ENCODE results near the gene TCF19. TPM values are rescaled to one million over a fixed set of nuclear protein-coding genes. Genes with fewer than 3 reads are reported as not detected.

The TCF19 gene
- total and polyA plus RNA-seq, 2 donors (not counting 1 experiment from before 2014, with no cell fraction given) = 7.2 to 8.4 TPM

DNA sequence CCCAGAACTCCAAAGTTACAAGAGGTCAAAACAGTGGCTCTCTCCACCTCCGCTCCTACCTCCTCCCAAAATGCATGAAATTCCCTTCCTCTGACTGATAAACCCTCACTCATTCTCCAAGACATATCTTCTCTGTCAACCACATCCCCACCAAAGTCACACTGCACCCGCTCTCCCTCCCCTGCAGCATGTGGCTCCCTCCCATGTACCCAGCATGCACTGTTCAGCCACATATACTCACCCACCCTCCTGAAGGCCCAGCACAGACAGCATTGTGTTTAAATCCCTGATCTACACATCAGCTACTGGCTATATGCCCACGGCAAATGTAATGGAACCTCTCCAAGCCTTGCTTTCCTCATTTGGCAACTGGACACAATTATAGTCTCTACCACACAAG, 17.6 kb downstream of the TCF19 start:
- DNase-seq (ENCODE audit: low read depth in 2 of 2) = peak; percentile 60 to 77
- Histone ChIP-seq H3K4me1 (ENCODE audit: control insufficient read depth, extremely low read depth, insufficient read depth, low read length) (peaks cover 11% of the 10 kb centered on the region), H3K4me3 (replicated peaks in 1 of 4; ENCODE audit: control extremely low read depth in 1 of 4, insufficient read depth in 1 of 4, low read depth in 3 of 4, low read length in 4 of 4) (no peak overlapping the region), H3K4me2 (ENCODE audit: extremely low read depth, insufficient read depth, low read length) (no peak overlapping the region), H3K36me3 (ENCODE audit: control insufficient read depth, insufficient read depth, low read length) (no peaks in the 10 kb centered on the region), H3K9me3 (ENCODE audit: control insufficient read depth, insufficient read depth, low read depth, low read length) (no peaks in the 10 kb centered on the region), H2AFZ (ENCODE audit: low read length) (peak overlapping the region; percentile 57), H3K27me3 (ENCODE audit: control insufficient read depth, insufficient read depth, low read length) (no peaks in the 10 kb centered on the region), H4K20me1 (ENCODE audit: control insufficient read depth, extremely low read depth, insufficient read depth, low read length) (no peaks in the 10 kb centered on the region), H3K27ac (ENCODE audit: insufficient read depth, low read length) (peak overlapping the region; percentile 2), H3K79me2 (ENCODE audit: control insufficient read depth, insufficient read depth, low read length) (no peaks in the 10 kb centered on the region), H3K9ac (ENCODE audit: insufficient read depth, low read length) (no peak overlapping the region)
- no peak for TF ChIP-seq EZH2 (IDR thresholded peaks at IDR 0.05; ENCODE audit: low read length, missing control alignments)
- TF ChIP-seq, protein P1, sequence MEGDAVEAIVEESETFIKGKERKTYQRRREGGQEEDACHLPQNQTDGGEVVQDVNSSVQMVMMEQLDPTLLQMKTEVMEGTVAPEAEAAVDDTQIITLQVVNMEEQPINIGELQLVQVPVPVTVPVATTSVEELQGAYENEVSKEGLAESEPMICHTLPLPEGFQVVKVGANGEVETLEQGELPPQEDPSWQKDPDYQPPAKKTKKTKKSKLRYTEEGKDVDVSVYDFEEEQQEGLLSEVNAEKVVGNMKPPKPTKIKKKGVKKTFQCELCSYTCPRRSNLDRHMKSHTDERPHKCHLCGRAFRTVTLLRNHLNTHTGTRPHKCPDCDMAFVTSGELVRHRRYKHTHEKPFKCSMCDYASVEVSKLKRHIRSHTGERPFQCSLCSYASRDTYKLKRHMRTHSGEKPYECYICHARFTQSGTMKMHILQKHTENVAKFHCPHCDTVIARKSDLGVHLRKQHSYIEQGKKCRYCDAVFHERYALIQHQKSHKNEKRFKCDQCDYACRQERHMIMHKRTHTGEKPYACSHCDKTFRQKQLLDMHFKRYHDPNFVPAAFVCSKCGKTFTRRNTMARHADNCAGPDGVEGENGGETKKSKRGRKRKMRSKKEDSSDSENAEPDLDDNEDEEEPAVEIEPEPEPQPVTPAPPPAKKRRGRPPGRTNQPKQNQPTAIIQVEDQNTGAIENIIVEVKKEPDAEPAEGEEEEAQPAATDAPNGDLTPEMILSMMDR (conservative IDR thresholded peaks at IDR 0.05 in 1 of 2, IDR thresholded peaks at IDR 0.05 in 1 of 2; ENCODE audit: low read depth in 1 of 2, low read length in 2 of 2) = no peak

DNA sequence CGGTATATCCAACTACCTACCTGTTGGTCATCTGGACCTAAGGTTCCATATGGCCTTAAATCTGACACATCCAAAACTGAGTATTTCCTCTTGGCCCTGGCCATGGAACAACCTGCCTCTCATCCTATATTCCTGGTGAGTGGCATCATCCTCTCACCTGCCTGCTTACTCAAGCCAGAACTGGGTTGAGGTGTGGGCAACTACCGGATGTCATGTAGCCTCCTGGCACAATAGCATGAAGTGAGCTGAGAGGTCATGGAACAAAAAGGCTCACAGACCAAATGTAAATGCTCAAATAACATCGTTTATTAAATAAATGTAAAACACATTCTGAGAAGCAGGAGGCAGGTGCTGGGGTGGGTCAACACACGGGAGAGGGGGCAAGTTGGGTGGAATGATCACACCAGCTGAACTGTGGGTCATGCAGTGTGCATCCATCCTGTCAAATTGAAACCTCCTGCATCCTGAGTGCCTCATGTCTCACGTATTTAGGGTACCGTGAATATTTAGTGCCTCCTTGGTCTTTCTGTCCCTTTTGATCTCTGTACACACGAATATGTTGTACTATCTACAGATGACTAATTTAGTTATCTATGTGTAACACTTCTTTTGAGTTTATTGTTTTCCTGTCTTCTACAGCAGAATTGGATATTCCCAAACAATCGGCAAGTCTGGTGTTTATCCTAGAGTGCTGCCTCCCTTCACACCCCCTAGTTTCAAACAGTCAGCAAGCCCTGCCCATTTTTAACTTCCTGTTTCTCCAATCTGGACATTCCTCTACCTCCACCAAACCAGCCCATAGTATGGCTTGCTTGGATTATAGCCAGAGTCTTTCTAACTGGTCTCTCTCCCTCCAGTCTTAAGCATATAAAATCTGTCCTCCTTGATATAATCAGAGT, 20.0 kb downstream of the TCF19 start:
- H3K9me3 ChIP-seq (ENCODE audit: control insufficient read depth, insufficient read depth, low read depth, low read length) = no peaks in the 10 kb centered on the region
- no peaks in the 10 kb centered on the region for H3K79me2 ChIP-seq (ENCODE audit: control insufficient read depth, insufficient read depth, low read length)
- peak overlapping the region; percentile 24 for H2AFZ ChIP-seq (ENCODE audit: low read length)
- no peaks in the 10 kb centered on the region for H3K36me3 ChIP-seq (ENCODE audit: control insufficient read depth, insufficient read depth, low read length)
- no peak for DNase-seq (ENCODE audit: low read depth in 2 of 2)
- no peak overlapping the region for H3K4me3 ChIP-seq (replicated peaks in 1 of 4; ENCODE audit: control extremely low read depth in 1 of 4, insufficient read depth in 1 of 4, low read depth in 3 of 4, low read length in 4 of 4)
- no peaks in the 10 kb centered on the region for H4K20me1 ChIP-seq (ENCODE audit: control insufficient read depth, extremely low read depth, insufficient read depth, low read length)
- no peaks in the 10 kb centered on the region for H3K27me3 ChIP-seq (ENCODE audit: control insufficient read depth, insufficient read depth, low read length)
- H3K4me1 ChIP-seq (ENCODE audit: control insufficient read depth, extremely low read depth, insufficient read depth, low read length) = peaks cover 11% of the 10 kb centered on the region
- H3K27ac ChIP-seq (ENCODE audit: insufficient read depth, low read length) = no peak overlapping the region
- no peak overlapping the region for H3K4me2 ChIP-seq (ENCODE audit: extremely low read depth, insufficient read depth, low read length)
- H3K9ac ChIP-seq (ENCODE audit: insufficient read depth, low read length) = no peak overlapping the region
- TF ChIP-seq, protein P1 (conservative IDR thresholded peaks at IDR 0.05 in 1 of 2, IDR thresholded peaks at IDR 0.05 in 1 of 2; ENCODE audit: low read depth in 1 of 2, low read length in 2 of 2) = no peak
- TF ChIP-seq EZH2 (IDR thresholded peaks at IDR 0.05; ENCODE audit: low read length, missing control alignments) = no peak

DNA sequence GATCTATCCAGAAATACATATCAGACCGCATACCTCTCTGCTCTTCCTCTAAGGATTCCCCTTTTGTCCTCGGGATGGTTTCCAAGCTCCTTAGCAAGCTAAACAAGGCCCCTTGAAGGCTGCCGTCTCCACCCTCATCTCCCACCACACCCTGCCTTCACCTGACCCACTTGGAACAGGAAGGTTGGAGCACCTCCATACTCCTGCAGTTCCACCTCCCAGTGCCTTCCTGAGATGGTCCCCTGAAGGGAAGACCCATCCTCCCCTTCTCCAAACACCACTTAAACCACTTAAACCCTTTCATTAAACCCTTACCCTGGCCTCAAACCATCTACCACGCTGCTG, 20.6 kb downstream of the TCF19 start:
- DNase-seq (ENCODE audit: low read depth in 2 of 2) = no peak
- Histone ChIP-seq H3K36me3 (ENCODE audit: control insufficient read depth, insufficient read depth, low read length) (no peaks in the 10 kb centered on the region), H3K27me3 (ENCODE audit: control insufficient read depth, insufficient read depth, low read length) (no peaks in the 10 kb centered on the region), H3K79me2 (ENCODE audit: control insufficient read depth, insufficient read depth, low read length) (no peaks in the 10 kb centered on the region), H3K9me3 (ENCODE audit: control insufficient read depth, insufficient read depth, low read depth, low read length) (no peaks in the 10 kb centered on the region), H3K4me2 (ENCODE audit: extremely low read depth, insufficient read depth, low read length) (no peak overlapping the region), H3K4me3 (replicated peaks in 1 of 4; ENCODE audit: control extremely low read depth in 1 of 4, insufficient read depth in 1 of 4, low read depth in 3 of 4, low read length in 4 of 4) (no peak overlapping the region), H2AFZ (ENCODE audit: low read length) (peak overlapping the region; percentile 24), H3K4me1 (ENCODE audit: control insufficient read depth, extremely low read depth, insufficient read depth, low read length) (peaks cover 11% of the 10 kb centered on the region), H3K27ac (ENCODE audit: insufficient read depth, low read length) (no peak overlapping the region), H3K9ac (ENCODE audit: insufficient read depth, low read length) (no peak overlapping the region), H4K20me1 (ENCODE audit: control insufficient read depth, extremely low read depth, insufficient read depth, low read length) (no peaks in the 10 kb centered on the region)
- TF ChIP-seq EZH2 (IDR thresholded peaks at IDR 0.05; ENCODE audit: low read length, missing control alignments) = no peak
- TF ChIP-seq, protein P1 (conservative IDR thresholded peaks at IDR 0.05 in 1 of 2, IDR thresholded peaks at IDR 0.05 in 1 of 2; ENCODE audit: low read depth in 1 of 2, low read length in 2 of 2) = no peak

Measured in fibroblast of lung (primary cell).